GM12878 (cell line): Measurements from ENCODE around the gene BCR.

Source experiments
- EED ChIP-seq: sonication (generic); IDR thresholded peaks from 2 replicates; pipeline ENCODE4 v1.6.1; 2016; ENCODE audit warnings: antibody characterized with exemption, low read depth
- SP1 ChIP-seq: IDR thresholded peaks from one replicate; pipeline ENCODE4 v1.6.1; 2011; ENCODE audit warnings: low read depth, low read length
- USF1 ChIP-seq: IDR thresholded peaks from 2 replicates; pipeline ENCODE4 v1.6.1; 2011; ENCODE audit warnings: borderline replicate concordance, low read depth, mild to moderate bottlenecking, moderate library complexity, mixed read lengths, low read length; ENCODE audit not compliant: insufficient read depth; ENCODE audit errors: extremely low read length

GRCh38 chr22:23282089-23282501 is 101.8 kb downstream of the BCR start:
- TF ChIP-seq EED (no peak), USF1 (no peak), SP1 (no peak)
